ENCODE measurements around the gene BRMS1.
"Not testable (repeated sequence)": the region's sequence is repeated elsewhere in the genome, so short reads cannot be mapped to it uniquely, and the experiment has no call there.

- TF ChIP-seq CTCF (IDR thresholded peaks at IDR 0.05); ZFX (IDR thresholded peaks at IDR 0.05; ENCODE audit: borderline replicate concordance): not testable (repeated sequence)
Measured at GRCh38 chr11:66320748-66321147, 24.2 kb downstream of the BRMS1 start.
